Neural progenitor cell (in vitro differentiated cells): ENCODE data around the gene AP2B1. TPM values are rescaled to one million over a fixed set of nuclear protein-coding genes. Genes with fewer than 3 reads are reported as not detected.

Source experiments
- DNase-seq: peaks from one replicate; pipeline ENCODE4 v3.0.0-alpha.2; 2016; ENCODE audit warnings: low spot score
- H2AFZ ChIP-seq: fragments of 200-600 bp; sonication (generic); replicated peaks from 2 replicates; pipeline ENCODE4 v1.6.1; 2016; ENCODE audit warnings: antibody characterized with exemption
- H3F3A ChIP-seq: fragments of 200-600 bp; sonication (generic); 2 replicates; pipeline ENCODE4 v1.6.1; 2016; ENCODE audit warnings: antibody characterized with exemption, low read depth
- H3K27ac ChIP-seq: fragments of 200-600 bp; sonication (generic); 2 replicates; pipeline ENCODE4 v1.5.1; 2016; ENCODE audit warnings: mild to moderate bottlenecking
- H3K27me3 ChIP-seq: fragments of 200-600 bp; sonication (generic); 2 replicates; pipeline ENCODE4 v1.6.1; 2016; ENCODE audit warnings: mild to moderate bottlenecking, moderate library complexity
- H3K36me3 ChIP-seq: fragments of 200-600 bp; sonication (generic); 2 replicates; pipeline ENCODE4 v1.5.1; 2016
- H3K4me1 ChIP-seq: fragments of 200-600 bp; sonication (generic); 2 replicates; pipeline ENCODE4 v1.6.1; 2016; ENCODE audit warnings: mixed run types
- H3K4me2 ChIP-seq: fragments of 200-600 bp; sonication (generic); 2 replicates; pipeline ENCODE4 v1.6.1; 2016
- H3K4me3 ChIP-seq: fragments of 200-600 bp; sonication (generic); 2 replicates; pipeline ENCODE4 v1.5.1; 2016
- H3K79me2 ChIP-seq: fragments of 200-600 bp; sonication (generic); 2 replicates; pipeline ENCODE4 v1.6.1; 2016; ENCODE audit warnings: low read depth
- H3K9ac ChIP-seq: fragments of 200-600 bp; sonication (generic); 2 replicates; pipeline ENCODE4 v1.6.1; 2016
- H3K9me3 ChIP-seq: fragments of 200-600 bp; sonication (generic); 2 replicates; pipeline ENCODE4 v1.5.1; 2016; ENCODE audit warnings: low read depth
- H4K20me1 ChIP-seq: fragments of 200-600 bp; sonication (generic); 2 replicates; pipeline ENCODE4 v1.6.1; 2016; ENCODE audit warnings: low read depth
- H3K27ac Mint-ChIP-seq: 3 replicates; pipeline ENCODE4 v1.8.0; 2021; ENCODE audit warnings: mixed read lengths
- H3K27me3 Mint-ChIP-seq: 2 replicates; pipeline ENCODE4 v1.8.0; 2022; ENCODE audit warnings: low read depth, mild to moderate bottlenecking, inconsistent platforms, moderate library complexity, mixed read lengths; ENCODE audit not compliant: insufficient read depth
- H3K36me3 Mint-ChIP-seq: 3 replicates; pipeline ENCODE4 v1.8.0; 2021; ENCODE audit warnings: mixed read lengths
- H3K4me1 Mint-ChIP-seq: 3 replicates; pipeline ENCODE4 v1.8.0; 2021; ENCODE audit warnings: mixed read lengths
- H3K4me3 Mint-ChIP-seq: 3 replicates; pipeline ENCODE4 v1.8.0; 2021; ENCODE audit warnings: mild to moderate bottlenecking, moderate library complexity, mixed read lengths
- H3K9me3 Mint-ChIP-seq: 3 replicates; pipeline ENCODE4 v1.8.0; 2020; ENCODE audit warnings: mixed read lengths
- EZH2 ChIP-seq: fragments of 200-600 bp; sonication (generic); IDR thresholded peaks from 2 replicates; pipeline ENCODE4 v1.6.1; 2017; ENCODE audit warnings: antibody characterized with exemption, mild to moderate bottlenecking, moderate library complexity
- EZH2phosphoT487 ChIP-seq: fragments of 200-600 bp; sonication (generic); IDR thresholded peaks from 2 replicates; pipeline ENCODE4 v1.6.1; 2017; ENCODE audit warnings: antibody characterized with exemption
- total RNA-seq: library from RNA; depleted of rRNA; stranded (reverse); fragments of >200 nt; gene quantifications from 2 replicates; pipeline ENCODE4 v1.2.3, GENCODE V29; 2015; ENCODE audit warnings: low replicate concordance
- TF ChIP-seq, protein P1 (sequence below): fragments of 200-600 bp; sonication (generic); IDR thresholded peaks from 2 replicates; pipeline ENCODE4 v1.5.1; 2017; ENCODE audit warnings: antibody characterized with exemption, mild to moderate bottlenecking

Gene AP2B1
- total RNA-seq, 1 donor from 2014 or later: 125 TPM

DNA sequence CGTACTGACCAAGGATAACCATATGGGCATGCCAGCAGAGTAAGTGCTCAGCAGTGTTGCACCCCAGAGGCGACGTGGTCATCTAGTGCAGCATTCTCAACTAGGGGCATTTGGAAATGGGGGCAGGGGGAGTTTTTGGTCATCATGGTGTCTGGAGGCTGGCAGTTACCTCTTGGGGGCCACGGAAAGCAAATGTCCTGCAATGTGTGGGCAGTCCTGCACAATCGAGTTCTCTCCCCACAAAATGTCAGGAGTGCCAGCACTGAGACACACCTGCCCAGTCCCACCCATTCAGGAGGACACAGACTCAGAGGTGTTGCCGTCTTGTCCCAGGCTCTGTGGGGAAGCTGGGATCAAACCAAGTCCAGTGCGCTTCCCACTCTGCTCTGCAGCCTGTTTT is 147.3 kb downstream of the AP2B1 start:
- TF ChIP-seq, protein P1, sequence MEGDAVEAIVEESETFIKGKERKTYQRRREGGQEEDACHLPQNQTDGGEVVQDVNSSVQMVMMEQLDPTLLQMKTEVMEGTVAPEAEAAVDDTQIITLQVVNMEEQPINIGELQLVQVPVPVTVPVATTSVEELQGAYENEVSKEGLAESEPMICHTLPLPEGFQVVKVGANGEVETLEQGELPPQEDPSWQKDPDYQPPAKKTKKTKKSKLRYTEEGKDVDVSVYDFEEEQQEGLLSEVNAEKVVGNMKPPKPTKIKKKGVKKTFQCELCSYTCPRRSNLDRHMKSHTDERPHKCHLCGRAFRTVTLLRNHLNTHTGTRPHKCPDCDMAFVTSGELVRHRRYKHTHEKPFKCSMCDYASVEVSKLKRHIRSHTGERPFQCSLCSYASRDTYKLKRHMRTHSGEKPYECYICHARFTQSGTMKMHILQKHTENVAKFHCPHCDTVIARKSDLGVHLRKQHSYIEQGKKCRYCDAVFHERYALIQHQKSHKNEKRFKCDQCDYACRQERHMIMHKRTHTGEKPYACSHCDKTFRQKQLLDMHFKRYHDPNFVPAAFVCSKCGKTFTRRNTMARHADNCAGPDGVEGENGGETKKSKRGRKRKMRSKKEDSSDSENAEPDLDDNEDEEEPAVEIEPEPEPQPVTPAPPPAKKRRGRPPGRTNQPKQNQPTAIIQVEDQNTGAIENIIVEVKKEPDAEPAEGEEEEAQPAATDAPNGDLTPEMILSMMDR: no peak
- no peak for TF ChIP-seq EZH2
- TF ChIP-seq EZH2phosphoT487: no peak
- DNase-seq: no peak
- peaks cover 25% of the 10 kb centered on the region for H3K4me1 Mint-ChIP-seq

DNA sequence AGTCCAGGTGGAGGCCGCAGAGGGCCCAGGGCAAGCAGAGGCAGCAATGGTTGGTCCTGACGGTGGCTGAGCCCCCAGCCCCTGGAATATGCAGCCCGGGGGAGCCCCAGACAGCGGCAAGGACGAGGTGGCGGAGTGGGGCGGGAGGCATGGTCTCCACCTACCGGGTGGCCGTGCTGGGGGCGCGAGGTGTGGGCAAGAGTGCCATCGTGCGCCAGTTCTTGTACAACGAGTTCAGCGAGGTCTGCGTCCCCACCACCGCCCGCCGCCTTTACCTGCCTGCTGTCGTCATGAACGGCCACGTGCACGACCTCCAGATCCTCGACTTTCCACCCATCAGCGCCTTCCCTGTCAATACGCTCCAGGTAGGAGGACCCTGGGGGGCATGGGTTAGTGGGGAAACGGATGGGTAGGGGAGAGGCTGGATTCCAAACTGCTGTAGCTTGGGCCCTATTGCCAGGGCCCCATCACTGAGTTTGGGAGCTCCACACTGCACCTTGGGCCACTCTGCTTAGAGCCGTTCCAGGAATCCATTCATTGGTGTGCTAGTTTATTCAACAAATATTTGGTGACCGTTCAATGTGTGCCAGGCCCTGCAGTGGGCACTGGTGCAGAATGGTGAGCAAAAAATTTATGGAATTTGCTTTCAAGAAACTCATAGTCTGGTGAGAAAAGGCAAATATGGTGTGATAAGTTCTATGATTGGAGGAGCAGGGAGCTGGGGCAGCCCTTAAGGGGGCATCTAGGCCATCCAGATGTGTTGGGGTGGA is 148.1 kb downstream of the AP2B1 start:
- Mint-ChIP-seq H3K36me3 (peaks cover 6% of the 10 kb centered on the region), H3K4me1 (peaks cover 21% of the 10 kb centered on the region), H3K9me3 (no peaks in the 10 kb centered on the region), H3K27ac (no peak overlapping the region), H3K27me3 (peaks cover 9% of the 10 kb centered on the region), H3K4me3 (no peak overlapping the region)
- no peaks in the 10 kb centered on the region for H3K36me3 ChIP-seq
- no peak overlapping the region for H3K4me2 ChIP-seq
- no peak overlapping the region for H3K9ac ChIP-seq
- H3K27me3 ChIP-seq: peaks cover 49% of the 10 kb centered on the region
- peaks cover 10% of the 10 kb centered on the region for H3K4me1 ChIP-seq
- no peak overlapping the region for H3K27ac ChIP-seq
- H2AFZ ChIP-seq: no peak overlapping the region
- no peaks in the 10 kb centered on the region for H3K9me3 ChIP-seq
- H3K4me3 ChIP-seq: no peak overlapping the region
- no peaks in the 10 kb centered on the region for H3F3A ChIP-seq
- TF ChIP-seq EZH2phosphoT487: no peak
- TF ChIP-seq, protein P1: no peak
- no peak for TF ChIP-seq EZH2
- no peak for DNase-seq
- peaks cover 27% of the 10 kb centered on the region for H4K20me1 ChIP-seq
- H3K79me2 ChIP-seq: no peaks in the 10 kb centered on the region

More for the DNA sequence above, 147.3 kb downstream of the AP2B1 start:
- peaks cover 6% of the 10 kb centered on the region for H3K36me3 Mint-ChIP-seq
- peaks cover 9% of the 10 kb centered on the region for H3K27me3 Mint-ChIP-seq
- Histone ChIP-seq H3K4me1 (peaks cover 17% of the 10 kb centered on the region), H3K27me3 (peaks cover 42% of the 10 kb centered on the region), H3K79me2 (no peaks in the 10 kb centered on the region), H3K4me2 (no peak overlapping the region), H3F3A (peaks cover 8% of the 10 kb centered on the region), H3K4me3 (no peak overlapping the region), H4K20me1 (peaks cover 31% of the 10 kb centered on the region), H3K36me3 (no peaks in the 10 kb centered on the region), H3K9me3 (no peaks in the 10 kb centered on the region), H2AFZ (no peak overlapping the region), H3K27ac (no peak overlapping the region), H3K9ac (no peak overlapping the region)
- H3K27ac Mint-ChIP-seq: no peak overlapping the region
- no peak overlapping the region for H3K4me3 Mint-ChIP-seq
- H3K9me3 Mint-ChIP-seq: no peaks in the 10 kb centered on the region

DNA sequence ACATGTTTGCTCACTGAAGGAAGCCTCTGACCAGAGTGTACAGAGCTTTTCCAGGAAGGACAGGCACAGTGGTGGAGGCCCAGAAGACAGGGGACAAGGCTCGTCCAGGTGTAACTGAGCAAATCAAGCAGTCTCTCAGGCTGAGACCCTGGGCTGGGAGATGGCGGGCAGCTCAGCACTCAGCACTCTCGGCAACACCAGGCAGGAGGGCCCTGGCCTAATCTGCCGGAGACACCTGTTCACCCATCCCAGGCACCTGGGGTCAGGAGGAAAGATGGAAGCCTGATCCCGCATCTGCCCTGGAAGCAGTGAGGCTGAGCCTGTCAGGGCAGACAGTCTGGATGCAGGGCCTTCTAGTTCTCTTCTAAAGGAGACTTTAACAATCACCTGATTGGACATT is 149.1 kb downstream of the AP2B1 start:
- no peak for DNase-seq

More for the DNA sequence above, 149.1 kb downstream of the AP2B1 start:
- Histone ChIP-seq H2AFZ (no peak overlapping the region), H3F3A (no peaks in the 10 kb centered on the region), H3K27me3 (peaks cover 50% of the 10 kb centered on the region), H3K4me1 (peaks cover 6% of the 10 kb centered on the region), H3K9me3 (no peaks in the 10 kb centered on the region), H3K4me2 (no peak overlapping the region), H3K9ac (no peak overlapping the region), H3K27ac (no peak overlapping the region), H4K20me1 (peaks cover 31% of the 10 kb centered on the region), H3K4me3 (no peak overlapping the region), H3K79me2 (no peaks in the 10 kb centered on the region), H3K36me3 (no peaks in the 10 kb centered on the region)
- peaks cover 13% of the 10 kb centered on the region for H3K27me3 Mint-ChIP-seq
- no peaks in the 10 kb centered on the region for H3K9me3 Mint-ChIP-seq
- H3K4me3 Mint-ChIP-seq: no peak overlapping the region
- peaks cover 6% of the 10 kb centered on the region for H3K36me3 Mint-ChIP-seq
- peaks cover 15% of the 10 kb centered on the region for H3K4me1 Mint-ChIP-seq
- no peak overlapping the region for H3K27ac Mint-ChIP-seq
- TF ChIP-seq, protein P1: no peak
